CD14-positive monocyte (primary cell): Measurements from ENCODE around the gene RIT2. TPM values are rescaled to one million over a fixed set of nuclear protein-coding genes. Genes with fewer than 3 reads are reported as not detected.

Source experiments
- DNase-seq, 3 donors: peaks; one replicate each; pipeline ENCODE4 v3.0.0-alpha.2; 2011 to 2022
- H2AFZ ChIP-seq: 2 replicates; pipeline ENCODE4 v1.6.0; 2012; ENCODE audit warnings: mild to moderate bottlenecking, low read depth, low read length, inconsistent platforms; ENCODE audit not compliant: insufficient read depth, poor library complexity, severe bottlenecking
- H3K27ac ChIP-seq, 2 donors: 1 replicate in 1 of 2; 2 replicates in 1 of 2; pipeline ENCODE4 v1.5.1; 2012 to 2013; ENCODE audit warnings: low read length in 2 of 2, control low read depth in 1 of 2, inconsistent platforms in 1 of 2, low read depth in 1 of 2, mild to moderate bottlenecking in 1 of 2
- H3K27me3 ChIP-seq, 2 donors: one replicate each; pipeline versions ENCODE4 v1.6.0 to v1.6.1; 2011 to 2013; ENCODE audit warnings: low read length in 2 of 2; ENCODE audit not compliant: control insufficient read depth in 2 of 2, insufficient read depth in 2 of 2
- H3K36me3 ChIP-seq, 2 donors: replicated peaks in 1 of 2; 1 replicate in 1 of 2; 2 replicates in 1 of 2; pipeline versions ENCODE4 v1.5.1 to v1.6.1; 2012 to 2013; ENCODE audit warnings: low read length in 2 of 2, control low read depth in 1 of 2, inconsistent platforms in 1 of 2, mild to moderate bottlenecking in 1 of 2; ENCODE audit not compliant: insufficient read depth in 2 of 2, control insufficient read depth in 1 of 2
- H3K4me1 ChIP-seq, 2 donors: 1 replicate in 1 of 2; 2 replicates in 1 of 2; pipeline versions ENCODE4 v1.5.1 to v1.6.1; 2012 to 2013; ENCODE audit warnings: low read length in 2 of 2, control low read depth in 1 of 2, inconsistent platforms in 1 of 2, mild to moderate bottlenecking in 1 of 2, moderate library complexity in 1 of 2; ENCODE audit not compliant: insufficient read depth in 2 of 2, control insufficient read depth in 1 of 2
- H3K4me2 ChIP-seq: replicated peaks from 2 replicates; pipeline ENCODE3; 2012; ENCODE audit warnings: low read length, moderate library complexity, mild to moderate bottlenecking; ENCODE audit not compliant: poor library complexity, severe bottlenecking; ENCODE audit errors: extremely low read depth
- H3K4me3 ChIP-seq, 3 experiments: fragments of 200-600 bp in 1 of 3; sonication (generic) in 1 of 3; replicated peaks in 1 of 3; 1 replicate in 2 of 3; 2 replicates in 1 of 3; pipeline ENCODE4 v1.5.1; 2011 to 2013; ENCODE audit warnings: low read length in 3 of 3, mild to moderate bottlenecking in 3 of 3, control low read depth in 2 of 3, low read depth in 2 of 3, inconsistent platforms in 1 of 3, moderate library complexity in 1 of 3
- H3K79me2 ChIP-seq: 2 replicates; pipeline ENCODE4 v1.6.0; 2012; ENCODE audit warnings: mild to moderate bottlenecking, control low read depth, inconsistent platforms, low read length, moderate library complexity; ENCODE audit not compliant: insufficient read depth
- H3K9ac ChIP-seq: 2 replicates; pipeline ENCODE4 v1.6.0; 2017; ENCODE audit warnings: low read length, mild to moderate bottlenecking; ENCODE audit not compliant: insufficient read depth, poor library complexity, severe bottlenecking
- H3K9me3 ChIP-seq, 2 donors: replicated peaks in 1 of 2; 1 replicate in 1 of 2; 2 replicates in 1 of 2; pipeline versions ENCODE4 v1.5.1 to v1.6.1; 2012 to 2013; ENCODE audit warnings: low read length in 2 of 2, control low read depth in 1 of 2; ENCODE audit not compliant: control insufficient read depth in 1 of 2, insufficient read depth in 1 of 2
- H4K20me1 ChIP-seq: 2 replicates; pipeline ENCODE4 v1.6.0; 2012; ENCODE audit warnings: mild to moderate bottlenecking, low read length, control low read depth, moderate library complexity; ENCODE audit not compliant: insufficient read depth
- H3K27ac Mint-ChIP-seq, 7 donors: one replicate each; pipeline ENCODE4 v1.8.0; 2020; ENCODE audit warnings: mild to moderate bottlenecking in 7 of 7, mixed read lengths in 7 of 7, moderate library complexity in 6 of 7, inconsistent platforms in 2 of 7
- H3K27me3 Mint-ChIP-seq, 3 donors: one replicate each; pipeline ENCODE4 v1.8.0; 2021 to 2022; ENCODE audit warnings: low read depth in 3 of 3, mild to moderate bottlenecking in 3 of 3, mixed read lengths in 3 of 3, moderate library complexity in 3 of 3, inconsistent platforms in 1 of 3
- H3K36me3 Mint-ChIP-seq, 2 donors: one replicate each; pipeline ENCODE4 v1.8.0; 2020; ENCODE audit warnings: mixed read lengths in 2 of 2, inconsistent platforms in 1 of 2, mild to moderate bottlenecking in 1 of 2
- H3K4me1 Mint-ChIP-seq: one replicate; pipeline ENCODE4 v1.8.0; 2020; ENCODE audit warnings: mild to moderate bottlenecking, mixed read lengths
- H3K4me3 Mint-ChIP-seq, 2 donors: one replicate each; pipeline ENCODE4 v1.8.0; 2020; ENCODE audit warnings: mild to moderate bottlenecking in 2 of 2, mixed read lengths in 2 of 2, moderate library complexity in 1 of 2
- H3K9me3 Mint-ChIP-seq, 7 donors: one replicate each; pipeline ENCODE4 v1.8.0; 2020 to 2022; ENCODE audit warnings: mixed read lengths in 7 of 7, mild to moderate bottlenecking in 6 of 7, moderate library complexity in 6 of 7, inconsistent platforms in 2 of 7
- WGBS: methylation state at CpG from one replicate; pipeline ENCODE4 v1.1.5; 2013; ENCODE audit warnings: missing lambda C conversion rate; ENCODE audit not compliant: insufficient coverage; 5-methylcytosine and 5-hydroxymethylcytosine counted together
- intact Hi-C, 2 donors: fragments of 100-400 bp; cut with micrococcal nuclease; formaldehyde crosslinking; loops; one replicate each; pipeline versions ENCODE4 v1.15.0 to v1.15.1; 2023
- polyA plus RNA-seq, 3 donors: library from polyadenylated mRNA; depleted of rRNA in 1 of 3; unstranded in 2 of 3; stranded (reverse) in 1 of 3; fragments of 300-500 nt in 2 of 3; fragments of >200 nt in 1 of 3; fragmentation: Illumina TruSeq in 2 of 3; gene quantifications; 1 replicate in 2 of 3; 2 replicates in 1 of 3; pipeline ENCODE4 v1.2.3, GENCODE V29; 2012 to 2021
- TF ChIP-seq, protein P1 (sequence below): fragments of 200-600 bp; IDR thresholded peaks from one replicate; pipeline ENCODE4 v1.8.0; 2022; ENCODE audit warnings: antibody characterized with exemption, mild to moderate bottlenecking

Gene RIT2
- polyA plus RNA-seq, 3 donors: not detected

DNA sequence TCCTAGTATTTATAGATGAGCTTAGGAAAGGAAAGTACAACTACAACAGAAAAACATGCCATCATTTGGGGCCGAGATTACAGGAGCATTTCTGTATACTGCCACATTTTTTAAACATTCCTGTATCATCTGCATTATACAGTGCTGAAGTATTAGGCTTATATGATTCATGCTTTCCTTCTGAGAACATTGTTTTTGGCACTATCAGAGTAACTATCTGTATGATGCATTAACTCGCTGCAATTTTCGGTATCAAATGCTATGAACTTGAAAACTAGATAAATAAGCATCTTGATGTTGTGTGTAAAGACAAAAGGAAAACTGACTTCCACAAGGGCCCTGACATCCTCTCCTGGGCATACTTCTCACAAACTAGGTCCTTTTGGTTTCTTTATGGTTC is 102.0 kb downstream of the RIT2 start:
- no peak for DNase-seq
- Mint-ChIP-seq H3K4me3 (no peak overlapping the region), H3K27ac (no peak overlapping the region), H3K36me3 (no peaks in the 10 kb centered on the region), H3K27me3 (no peaks in the 10 kb centered on the region), H3K9me3 (no peaks in the 10 kb centered on the region), H3K4me1 (no peaks in the 10 kb centered on the region)
- Histone ChIP-seq H3K36me3 (no peaks in the 10 kb centered on the region), H3K4me2 (no peak overlapping the region), H3K27me3 (no peaks in the 10 kb centered on the region), H3K79me2 (no peaks in the 10 kb centered on the region), H3K27ac (no peak overlapping the region), H4K20me1 (no peaks in the 10 kb centered on the region), H3K4me1 (no peaks in the 10 kb centered on the region), H3K4me3 (no peak overlapping the region), H2AFZ (no peak overlapping the region), H3K9me3 (no peaks in the 10 kb centered on the region), H3K9ac (no peak overlapping the region)
- TF ChIP-seq, protein P1, sequence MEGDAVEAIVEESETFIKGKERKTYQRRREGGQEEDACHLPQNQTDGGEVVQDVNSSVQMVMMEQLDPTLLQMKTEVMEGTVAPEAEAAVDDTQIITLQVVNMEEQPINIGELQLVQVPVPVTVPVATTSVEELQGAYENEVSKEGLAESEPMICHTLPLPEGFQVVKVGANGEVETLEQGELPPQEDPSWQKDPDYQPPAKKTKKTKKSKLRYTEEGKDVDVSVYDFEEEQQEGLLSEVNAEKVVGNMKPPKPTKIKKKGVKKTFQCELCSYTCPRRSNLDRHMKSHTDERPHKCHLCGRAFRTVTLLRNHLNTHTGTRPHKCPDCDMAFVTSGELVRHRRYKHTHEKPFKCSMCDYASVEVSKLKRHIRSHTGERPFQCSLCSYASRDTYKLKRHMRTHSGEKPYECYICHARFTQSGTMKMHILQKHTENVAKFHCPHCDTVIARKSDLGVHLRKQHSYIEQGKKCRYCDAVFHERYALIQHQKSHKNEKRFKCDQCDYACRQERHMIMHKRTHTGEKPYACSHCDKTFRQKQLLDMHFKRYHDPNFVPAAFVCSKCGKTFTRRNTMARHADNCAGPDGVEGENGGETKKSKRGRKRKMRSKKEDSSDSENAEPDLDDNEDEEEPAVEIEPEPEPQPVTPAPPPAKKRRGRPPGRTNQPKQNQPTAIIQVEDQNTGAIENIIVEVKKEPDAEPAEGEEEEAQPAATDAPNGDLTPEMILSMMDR: no peak
- no CpG with 5 or more reads among the region's 3 CpGs for WGBS
- intact Hi-C loops: no loop called here

DNA sequence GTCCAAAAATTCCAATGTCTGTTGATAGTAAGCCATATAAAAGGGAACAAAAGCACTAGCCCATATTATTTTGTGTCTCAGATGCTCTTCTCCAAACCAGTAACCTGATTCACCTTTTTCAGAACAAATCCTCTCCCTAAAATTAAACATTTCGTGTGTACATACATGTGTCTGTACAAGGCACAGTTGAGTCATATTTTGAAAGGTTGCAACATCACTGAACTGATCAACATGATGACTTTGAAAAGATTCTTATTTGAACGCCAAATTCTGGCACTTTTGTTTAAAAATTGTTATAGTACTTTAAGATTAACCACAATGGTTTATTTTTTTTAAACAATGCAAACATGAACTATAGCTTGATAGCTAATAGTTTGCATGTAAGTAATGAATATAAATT is 102.5 kb downstream of the RIT2 start:
- Mint-ChIP-seq H3K4me3 (no peak overlapping the region), H3K27ac (no peak overlapping the region)

More for the DNA sequence above, 102.5 kb downstream of the RIT2 start:
- no peak overlapping the region for H3K9ac ChIP-seq
- H3K27me3 ChIP-seq: no peaks in the 10 kb centered on the region
- H3K79me2 ChIP-seq: no peaks in the 10 kb centered on the region
- H3K27ac ChIP-seq: no peak overlapping the region
- no peaks in the 10 kb centered on the region for H4K20me1 ChIP-seq
- no peaks in the 10 kb centered on the region for H3K9me3 ChIP-seq
- no peak for DNase-seq
- H2AFZ ChIP-seq: no peak overlapping the region
- Mint-ChIP-seq H3K27me3 (no peaks in the 10 kb centered on the region), H3K36me3 (no peaks in the 10 kb centered on the region), H3K4me1 (no peaks in the 10 kb centered on the region), H3K9me3 (no peaks in the 10 kb centered on the region)
- no peak overlapping the region for H3K4me3 ChIP-seq
- TF ChIP-seq, protein P1: no peak
- no peaks in the 10 kb centered on the region for H3K36me3 ChIP-seq
- intact Hi-C loops: no loop called here
- no CpG with 5 or more reads among the region's 2 CpGs for WGBS
- no peak overlapping the region for H3K4me2 ChIP-seq
- H3K4me1 ChIP-seq: no peaks in the 10 kb centered on the region
